ENCODE results near the gene PDE4C.
"Not testable (repeated sequence)": the region's sequence is repeated elsewhere in the genome, so short reads cannot be mapped to it uniquely, and the experiment has no call there.

The PDE4C gene

GRCh38 chr19:18223860-18224524 lies 2.2 kb downstream of the PDE4C start:
- peak in 1 of 3 donors; percentile 17 for DNase-seq (ENCODE audit: low read depth in 3 of 3)

GRCh38 chr19:18221815-18222725 lies 4.2 kb downstream of the PDE4C start:
- no peak for DNase-seq (ENCODE audit: low read depth in 3 of 3)

- DNase-seq (ENCODE audit: low read depth in 3 of 3): no peak
Measured at GRCh38 chr19:18220632-18221275, 5.5 kb downstream of the PDE4C start.

- no peak for DNase-seq (ENCODE audit: low read depth in 3 of 3)
Measured at GRCh38 chr19:18219911-18220631, 6.2 kb downstream of the PDE4C start.

- no peak for DNase-seq (ENCODE audit: low read depth in 3 of 3)
Measured at GRCh38 chr19:18218600-18218999, 7.6 kb downstream of the PDE4C start.

GRCh38 chr19:18218159-18218558 lies 8.1 kb downstream of the PDE4C start:
- no peak for DNase-seq (ENCODE audit: low read depth in 3 of 3)

- no peak for DNase-seq (ENCODE audit: low read depth in 3 of 3)
Measured at GRCh38 chr19:18216789-18217188, 9.4 kb downstream of the PDE4C start.

- no peak for DNase-seq (ENCODE audit: low read depth in 3 of 3)
Measured at GRCh38 chr19:18214779-18215433, 11.3 kb downstream of the PDE4C start.

- no peak for DNase-seq (ENCODE audit: low read depth in 3 of 3)
Measured at GRCh38 chr19:18211683-18212082, 14.6 kb downstream of the PDE4C start.

GRCh38 chr19:18209912-18210311 lies 16.3 kb downstream of the PDE4C start:
- not testable (repeated sequence) for DNase-seq (ENCODE audit: low read depth in 3 of 3)

- peak in 1 of 3 donors; percentile 40 for DNase-seq (ENCODE audit: low read depth in 3 of 3)
Measured at GRCh38 chr19:18208098-18208951, 17.9 kb downstream of the PDE4C start.

GRCh38 chr19:18206018-18206417 lies 20.2 kb downstream of the PDE4C start:
- no peak for DNase-seq (ENCODE audit: low read depth in 3 of 3)

- peak in 1 of 3 donors; percentile 51 for DNase-seq (ENCODE audit: low read depth in 3 of 3)
Measured at GRCh38 chr19:18205200-18205892, 20.9 kb downstream of the PDE4C start.

GRCh38 chr19:18204394-18205199 lies 21.6 kb downstream of the PDE4C start:
- DNase-seq (ENCODE audit: low read depth in 3 of 3): peak in 1 of 3 donors; percentile 55

- peak; percentile 99 for DNase-seq (ENCODE audit: low read depth in 3 of 3)
Measured at GRCh38 chr19:18203863-18204393, 22.3 kb downstream of the PDE4C start, which contains the start of gene RAB3A. Gene RAB3A (minus strand): TSS chr19:18204042. CDS start chr19:18202740, 1,302 bp downstream.

- no peak for DNase-seq (ENCODE audit: low read depth in 3 of 3)
Measured at GRCh38 chr19:18203408-18203862, 22.8 kb downstream of the PDE4C start.

GRCh38 chr19:18202778-18203407 lies 23.3 kb downstream of the PDE4C start:
- no peak for DNase-seq (ENCODE audit: low read depth in 3 of 3)

GRCh38 chr19:18202397-18202777 lies 23.9 kb downstream of the PDE4C start:
- DNase-seq (ENCODE audit: low read depth in 3 of 3): no peak

Data from stimulated activated CD4-positive, alpha-beta T cell treated with anti-CD3 and anti-CD28 coated beads, TNF-alpha, amount 100 ng/mL, for 48 hours (primary cell).